Measurements from ENCODE around the gene CHCHD4.

CHCHD4 gene

GRCh38 chr3:14135581-14135980 lies 10.9 kb upstream of the CHCHD4 start:
- no peak overlapping the region for H3K9ac ChIP-seq (ENCODE audit: insufficient read length)
- H3K4me3 ChIP-seq = no peak overlapping the region
- DNase-seq (ENCODE audit: low read depth, low spot score) = no peak
- H3K36me3 ChIP-seq (ENCODE audit: insufficient read depth, low read length) = peaks cover 7% of the 10 kb centered on the region; the same call in 1 of the 2 replicates
- no peaks in the 10 kb centered on the region for H3K9me3 ChIP-seq (ENCODE audit: low read depth, low read length)
- H3K27ac ChIP-seq = no peak overlapping the region
- TF ChIP-seq FOXP2 (optimal IDR thresholded peaks at IDR 0.05; ENCODE audit: control extremely low read depth, extremely low read length, insufficient read depth) = no peak
- no peak for TF ChIP-seq POLR2AphosphoS5 (IDR thresholded peaks at IDR 0.05; ENCODE audit: borderline replicate concordance, low read depth, low read length)
- no peak for TF ChIP-seq EZH2 (IDR thresholded peaks at IDR 0.05)

GRCh38 chr3:14134291-14134690 lies 9.6 kb upstream of the CHCHD4 start:
- TF ChIP-seq FOXP2 (optimal IDR thresholded peaks at IDR 0.05; ENCODE audit: control extremely low read depth, extremely low read length, insufficient read depth) = no peak
- no peak for TF ChIP-seq POLR2AphosphoS5 (IDR thresholded peaks at IDR 0.05; ENCODE audit: borderline replicate concordance, low read depth, low read length)
- TF ChIP-seq EZH2 (IDR thresholded peaks at IDR 0.05) = no peak
- H3K4me3 ChIP-seq = no peak overlapping the region
- H3K27ac ChIP-seq = no peak overlapping the region
- DNase-seq (ENCODE audit: low read depth, low spot score) = no peak
- H3K36me3 ChIP-seq (ENCODE audit: insufficient read depth, low read length) = peaks cover 8% of the 10 kb centered on the region; the same call in 1 of the 2 replicates
- no peak overlapping the region for H3K9ac ChIP-seq (ENCODE audit: insufficient read length)
- H3K9me3 ChIP-seq (ENCODE audit: low read depth, low read length) = no peaks in the 10 kb centered on the region

- TF ChIP-seq FOXP2 (optimal IDR thresholded peaks at IDR 0.05; ENCODE audit: control extremely low read depth, extremely low read length, insufficient read depth) = no peak
- TF ChIP-seq EZH2 (IDR thresholded peaks at IDR 0.05) = no peak
- TF ChIP-seq POLR2AphosphoS5 (IDR thresholded peaks at IDR 0.05; ENCODE audit: borderline replicate concordance, low read depth, low read length) = no peak
- Histone ChIP-seq H3K27ac (no peak overlapping the region), H3K9me3 (ENCODE audit: low read depth, low read length) (no peaks in the 10 kb centered on the region), H3K4me3 (no peak overlapping the region), H3K36me3 (ENCODE audit: insufficient read depth, low read length) (peaks cover 8% of the 10 kb centered on the region; the same call in 1 of the 2 replicates), H3K9ac (ENCODE audit: insufficient read length) (no peak overlapping the region)
- DNase-seq (ENCODE audit: low read depth, low spot score) = no peak
These were observed 9.2 kb upstream of the CHCHD4 start for GRCh38 chr3:14133876-14134275.

- Histone ChIP-seq H3K27ac (no peak overlapping the region), H3K9ac (ENCODE audit: insufficient read length) (no peak overlapping the region), H3K36me3 (ENCODE audit: insufficient read depth, low read length) (peaks cover 13% of the 10 kb centered on the region), H3K9me3 (ENCODE audit: low read depth, low read length) (no peaks in the 10 kb centered on the region), H3K4me3 (no peak overlapping the region)
- no peak for DNase-seq (ENCODE audit: low read depth, low spot score)
- TF ChIP-seq FOXP2 (optimal IDR thresholded peaks at IDR 0.05; ENCODE audit: control extremely low read depth, extremely low read length, insufficient read depth) = no peak
These were observed 8.6 kb upstream of the CHCHD4 start for GRCh38 chr3:14133188-14133800.

- no peak for DNase-seq (ENCODE audit: low read depth, low spot score)
- H3K9ac ChIP-seq (ENCODE audit: insufficient read length) = no peak overlapping the region
- H3K9me3 ChIP-seq (ENCODE audit: low read depth, low read length) = no peaks in the 10 kb centered on the region
- no peak overlapping the region for H3K27ac ChIP-seq
- peaks cover 13% of the 10 kb centered on the region for H3K36me3 ChIP-seq (ENCODE audit: insufficient read depth, low read length)
- H3K4me3 ChIP-seq = no peak overlapping the region
- TF ChIP-seq FOXP2 (optimal IDR thresholded peaks at IDR 0.05; ENCODE audit: control extremely low read depth, extremely low read length, insufficient read depth) (no peak), EZH2 (IDR thresholded peaks at IDR 0.05) (no peak)
These were observed 8.0 kb upstream of the CHCHD4 start for GRCh38 chr3:14132689-14133088.

- no peak for TF ChIP-seq POLR2AphosphoS5 (IDR thresholded peaks at IDR 0.05; ENCODE audit: borderline replicate concordance, low read depth, low read length)
- no peak for TF ChIP-seq EZH2 (IDR thresholded peaks at IDR 0.05)
- TF ChIP-seq FOXP2 (optimal IDR thresholded peaks at IDR 0.05; ENCODE audit: control extremely low read depth, extremely low read length, insufficient read depth) = no peak
These were observed 7.5 kb upstream of the CHCHD4 start for GRCh38 chr3:14132120-14132519.

GRCh38 chr3:14131134-14131533 lies 6.5 kb upstream of the CHCHD4 start:
- no peak for TF ChIP-seq POLR2AphosphoS5 (IDR thresholded peaks at IDR 0.05; ENCODE audit: borderline replicate concordance, low read depth, low read length)
- TF ChIP-seq EZH2 (IDR thresholded peaks at IDR 0.05) = no peak
- no peak for TF ChIP-seq FOXP2 (optimal IDR thresholded peaks at IDR 0.05; ENCODE audit: control extremely low read depth, extremely low read length, insufficient read depth)
- H3K9ac ChIP-seq (ENCODE audit: insufficient read length) = no peak overlapping the region
- H3K27ac ChIP-seq = no peak overlapping the region
- no peaks in the 10 kb centered on the region for H3K9me3 ChIP-seq (ENCODE audit: low read depth, low read length)
- DNase-seq (ENCODE audit: low read depth, low spot score) = no peak
- no peak overlapping the region for H3K4me3 ChIP-seq
- H3K36me3 ChIP-seq (ENCODE audit: insufficient read depth, low read length) = peaks cover 13% of the 10 kb centered on the region

More at GRCh38 chr3:14132120-14132519, 7.5 kb upstream of the CHCHD4 start:
- Histone ChIP-seq H3K9me3 (ENCODE audit: low read depth, low read length) (no peaks in the 10 kb centered on the region), H3K27ac (no peak overlapping the region), H3K9ac (ENCODE audit: insufficient read length) (no peak overlapping the region), H3K4me3 (no peak overlapping the region), H3K36me3 (ENCODE audit: insufficient read depth, low read length) (peaks cover 13% of the 10 kb centered on the region)
- no peak for DNase-seq (ENCODE audit: low read depth, low spot score)

- peaks cover 13% of the 10 kb centered on the region for H3K36me3 ChIP-seq (ENCODE audit: insufficient read depth, low read length)
- TF ChIP-seq POLR2AphosphoS5 (IDR thresholded peaks at IDR 0.05; ENCODE audit: borderline replicate concordance, low read depth, low read length) (no peak), EZH2 (IDR thresholded peaks at IDR 0.05) (no peak)
- no peaks in the 10 kb centered on the region for H3K9me3 ChIP-seq (ENCODE audit: low read depth, low read length)
- no peak for DNase-seq (ENCODE audit: low read depth, low spot score)
- H3K4me3 ChIP-seq = no peak overlapping the region
- H3K9ac ChIP-seq (ENCODE audit: insufficient read length) = no peak overlapping the region
- H3K27ac ChIP-seq = no peak overlapping the region
These were observed 6.0 kb upstream of the CHCHD4 start for GRCh38 chr3:14130707-14131106.

- DNase-seq (ENCODE audit: low read depth, low spot score) = no peak
- peaks cover 13% of the 10 kb centered on the region for H3K36me3 ChIP-seq (ENCODE audit: insufficient read depth, low read length)
- no peak for TF ChIP-seq FOXP2 (optimal IDR thresholded peaks at IDR 0.05; ENCODE audit: control extremely low read depth, extremely low read length, insufficient read depth)
- no peak for TF ChIP-seq EZH2 (IDR thresholded peaks at IDR 0.05)
- no peak for TF ChIP-seq POLR2AphosphoS5 (IDR thresholded peaks at IDR 0.05; ENCODE audit: borderline replicate concordance, low read depth, low read length)
- no peaks in the 10 kb centered on the region for H3K9me3 ChIP-seq (ENCODE audit: low read depth, low read length)
- no peak overlapping the region for H3K27ac ChIP-seq
- no peak overlapping the region for H3K9ac ChIP-seq (ENCODE audit: insufficient read length)
- H3K4me3 ChIP-seq = no peak overlapping the region
These were observed 5.6 kb upstream of the CHCHD4 start for GRCh38 chr3:14130230-14130629.
